ENCODE measurements around the gene MRPL18. TPM values are rescaled to one million over a fixed set of nuclear protein-coding genes. Genes with fewer than 3 reads are reported as not detected.
A peak's percentile ranks its signal among the peaks of the same experiment; 100 is the strongest.

MRPL18 gene
- total RNA-seq, 2 experiments from 2014 or later = 9.8 to 10.2 TPM

DNA sequence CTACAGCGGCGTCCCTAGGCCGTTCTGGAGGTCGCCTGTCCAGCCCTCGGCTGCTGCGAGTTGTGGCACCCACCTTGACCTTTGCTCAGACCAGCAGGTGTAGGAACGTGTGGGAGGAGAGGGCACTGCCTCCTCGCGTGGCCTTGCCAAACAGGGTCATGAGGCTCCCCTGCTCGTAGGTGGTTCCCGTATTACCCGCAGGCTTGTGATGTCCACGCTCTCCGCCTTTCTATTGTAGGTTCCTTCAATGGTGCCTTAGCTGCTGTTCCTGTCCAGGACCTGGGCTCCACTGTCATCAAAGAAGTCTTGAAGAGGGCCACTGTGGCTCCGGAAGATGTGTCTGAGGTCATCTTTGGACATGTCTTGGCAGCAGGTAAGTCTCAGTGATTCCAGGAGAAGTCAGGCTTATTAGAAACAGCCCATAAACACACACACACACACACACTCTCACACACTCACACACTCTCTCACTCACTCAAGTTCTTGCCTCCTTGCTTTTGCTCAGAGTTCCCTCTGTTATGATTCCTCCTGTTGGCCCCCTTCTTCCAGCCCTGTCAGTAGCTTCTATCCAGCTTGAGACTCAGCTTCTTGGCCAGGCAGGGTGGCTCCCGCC is 27.5 kb upstream of the MRPL18 start:
- H3K4me1 Mint-ChIP-seq (ENCODE audit: low read depth) = peaks cover 32% of the 10 kb centered on the region
- Histone ChIP-seq H3K27ac (ENCODE audit: low read depth in 1 of 2, low read length in 2 of 2) (peak overlapping the region; percentile 94 to 99), H3K4me3 (ENCODE audit: low read length) (peak overlapping the region; percentile 100), H3K36me3 (ENCODE audit: insufficient read depth, low read length) (peaks cover 34% of the 10 kb centered on the region), H3K4me1 (ENCODE audit: insufficient read depth, low read length) (peaks cover 21% of the 10 kb centered on the region), H3K27me3 (ENCODE audit: control insufficient read depth in 1 of 2, insufficient read depth in 2 of 2, low read length in 2 of 2) (no peaks in the 10 kb centered on the region), H3K9me3 (ENCODE audit: control insufficient read depth in 1 of 2, insufficient read depth in 1 of 2, low read length in 2 of 2) (no peaks in the 10 kb centered on the region)
- intact Hi-C loops (cut with DNase I, micrococcal nuclease) = loop anchor here (1.0 to 2.0 kb wide), 4 partner anchors 26 to 70 kb away; partner anchors contain the start of genes MRPL18 (in 1 of the 2), SOD2 (in 1 of the 2) and WTAP (in 1 of the 2)
- POLR2A ChIA-PET = interaction anchor here (1.4 to 7.8 kb wide), 3 partner anchors 15 to 42 kb away, joined by 3 to 148 read pairs (median 6); partner anchors contain the start of gene WTAP
- CTCF ChIA-PET = interaction anchor here (1.2 kb wide), 1 partner anchor 11 kb away, joined by 4 read pairs; no protein-coding TSS in a partner anchor
- DNase-seq = peak in 7 of 14 experiments; percentile 6 to 80 (median 26)
- H3K27ac Mint-ChIP-seq = peak overlapping the region; percentile 97
- H3K27me3 Mint-ChIP-seq = no peaks in the 10 kb centered on the region
- no peaks in the 10 kb centered on the region for H3K9me3 Mint-ChIP-seq
- peaks cover 64% of the 10 kb centered on the region for H3K36me3 Mint-ChIP-seq (ENCODE audit: low read depth)
- H3K4me3 Mint-ChIP-seq = peak overlapping the region; percentile 98
- no peak for ATAC-seq (ENCODE audit: poor library complexity)
- TF ChIP-seq, protein P1, sequence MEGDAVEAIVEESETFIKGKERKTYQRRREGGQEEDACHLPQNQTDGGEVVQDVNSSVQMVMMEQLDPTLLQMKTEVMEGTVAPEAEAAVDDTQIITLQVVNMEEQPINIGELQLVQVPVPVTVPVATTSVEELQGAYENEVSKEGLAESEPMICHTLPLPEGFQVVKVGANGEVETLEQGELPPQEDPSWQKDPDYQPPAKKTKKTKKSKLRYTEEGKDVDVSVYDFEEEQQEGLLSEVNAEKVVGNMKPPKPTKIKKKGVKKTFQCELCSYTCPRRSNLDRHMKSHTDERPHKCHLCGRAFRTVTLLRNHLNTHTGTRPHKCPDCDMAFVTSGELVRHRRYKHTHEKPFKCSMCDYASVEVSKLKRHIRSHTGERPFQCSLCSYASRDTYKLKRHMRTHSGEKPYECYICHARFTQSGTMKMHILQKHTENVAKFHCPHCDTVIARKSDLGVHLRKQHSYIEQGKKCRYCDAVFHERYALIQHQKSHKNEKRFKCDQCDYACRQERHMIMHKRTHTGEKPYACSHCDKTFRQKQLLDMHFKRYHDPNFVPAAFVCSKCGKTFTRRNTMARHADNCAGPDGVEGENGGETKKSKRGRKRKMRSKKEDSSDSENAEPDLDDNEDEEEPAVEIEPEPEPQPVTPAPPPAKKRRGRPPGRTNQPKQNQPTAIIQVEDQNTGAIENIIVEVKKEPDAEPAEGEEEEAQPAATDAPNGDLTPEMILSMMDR (IDR thresholded peaks at IDR 0.05) = no peak

DNA sequence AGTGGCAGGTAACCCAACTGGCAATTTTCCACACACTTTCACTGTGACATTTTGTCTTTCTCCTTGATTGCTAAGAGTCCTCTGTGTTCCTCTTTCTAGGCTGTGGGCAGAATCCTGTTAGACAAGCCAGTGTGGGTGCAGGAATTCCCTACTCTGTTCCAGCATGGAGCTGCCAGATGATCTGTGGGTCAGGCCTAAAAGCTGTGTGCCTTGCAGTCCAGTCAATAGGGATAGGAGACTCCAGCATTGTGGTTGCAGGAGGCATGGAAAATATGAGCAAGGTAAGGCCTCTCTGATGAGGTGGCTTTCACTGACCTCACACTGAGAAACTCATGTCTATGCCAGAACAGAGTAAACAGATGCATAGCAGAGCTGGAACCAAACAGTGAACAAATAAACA is 23.4 kb upstream of the MRPL18 start:
- Histone ChIP-seq H3K4me3 (ENCODE audit: low read length) (no peak overlapping the region), H3K27me3 (ENCODE audit: control insufficient read depth in 1 of 2, insufficient read depth in 2 of 2, low read length in 2 of 2) (no peaks in the 10 kb centered on the region), H3K27ac (ENCODE audit: low read depth in 1 of 2, low read length in 2 of 2) (no peak overlapping the region), H3K9me3 (ENCODE audit: control insufficient read depth in 1 of 2, insufficient read depth in 1 of 2, low read length in 2 of 2) (no peaks in the 10 kb centered on the region), H3K4me1 (ENCODE audit: insufficient read depth, low read length) (peaks cover 12% of the 10 kb centered on the region), H3K36me3 (ENCODE audit: insufficient read depth, low read length) (peaks cover 48% of the 10 kb centered on the region)
- H3K4me3 Mint-ChIP-seq = no peak overlapping the region
- TF ChIP-seq, protein P1 (IDR thresholded peaks at IDR 0.05) = no peak
- peaks cover 10% of the 10 kb centered on the region for H3K4me1 Mint-ChIP-seq (ENCODE audit: low read depth)
- peaks cover 82% of the 10 kb centered on the region for H3K36me3 Mint-ChIP-seq (ENCODE audit: low read depth)
- H3K9me3 Mint-ChIP-seq = no peaks in the 10 kb centered on the region
- DNase-seq = no peak
- ATAC-seq (ENCODE audit: poor library complexity) = no peak
- H3K27ac Mint-ChIP-seq = no peak overlapping the region
- intact Hi-C loops (cut with DNase I, micrococcal nuclease) = no loop called here
- POLR2A ChIA-PET = no interaction called here
- no peaks in the 10 kb centered on the region for H3K27me3 Mint-ChIP-seq
- CTCF ChIA-PET = no interaction called here

DNA sequence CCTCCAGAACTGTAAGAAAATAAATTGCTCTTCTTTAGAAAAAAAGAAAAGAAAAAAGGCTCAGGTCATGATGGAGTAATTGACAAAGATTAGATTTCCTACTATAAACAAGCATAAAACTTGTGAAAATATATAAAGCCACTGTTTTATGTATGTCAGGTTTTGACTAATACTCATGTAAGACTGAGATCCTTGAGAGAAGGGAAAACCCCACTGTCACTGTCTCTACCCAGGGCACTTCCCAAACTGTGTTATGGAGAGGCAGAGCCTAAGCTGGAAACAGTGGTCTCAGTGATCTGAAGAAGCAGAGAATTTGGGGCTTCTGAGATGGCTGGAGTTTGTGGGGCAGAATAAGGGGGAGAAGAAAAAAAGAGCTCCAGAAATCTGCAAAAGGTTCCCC is 20.8 kb upstream of the MRPL18 start:
- Mint-ChIP-seq H3K27ac (no peak overlapping the region), H3K9me3 (no peaks in the 10 kb centered on the region), H3K4me1 (ENCODE audit: low read depth) (no peaks in the 10 kb centered on the region), H3K36me3 (ENCODE audit: low read depth) (peaks cover 81% of the 10 kb centered on the region), H3K4me3 (no peak overlapping the region), H3K27me3 (no peaks in the 10 kb centered on the region)
- Histone ChIP-seq H3K36me3 (ENCODE audit: insufficient read depth, low read length) (peaks cover 43% of the 10 kb centered on the region), H3K9me3 (ENCODE audit: control insufficient read depth in 1 of 2, insufficient read depth in 1 of 2, low read length in 2 of 2) (no peaks in the 10 kb centered on the region), H3K27ac (ENCODE audit: low read depth in 1 of 2, low read length in 2 of 2) (no peak overlapping the region), H3K27me3 (ENCODE audit: control insufficient read depth in 1 of 2, insufficient read depth in 2 of 2, low read length in 2 of 2) (no peaks in the 10 kb centered on the region), H3K4me3 (ENCODE audit: low read length) (no peak overlapping the region), H3K4me1 (ENCODE audit: insufficient read depth, low read length) (no peaks in the 10 kb centered on the region)
- ChIA-PET POLR2A (interaction anchor here (1.3 to 1.8 kb wide), 3 partner anchors 8 to 37 kb away, joined by 3 to 6 read pairs (median 3); partner anchors contain the start of genes ACAT2, MRPL18 and TCP1), CTCF (interaction anchor here (0.7 to 1.3 kb wide), 2 partner anchors 12 to 79 kb away, joined by 3 read pairs; no protein-coding TSS in a partner anchor)
- intact Hi-C loops (cut with DNase I, micrococcal nuclease) = no loop called here
- ATAC-seq (ENCODE audit: poor library complexity) (no peak), DNase-seq (no peak)
- TF ChIP-seq, protein P1 (IDR thresholded peaks at IDR 0.05) = no peak

Measured in CD4-positive, alpha-beta T cell (primary cell).